HepG2 (cell line): ENCODE measurements around the gene SLC4A5. TPM values are rescaled to one million over a fixed set of nuclear protein-coding genes. Genes with fewer than 3 reads are reported as not detected.

Source experiments
- ATAC-seq: fragments of 200-7000 bp; cut with Tn5 transposase; 3 replicates; pipeline ENCODE4 v1.9.1; 2020; ENCODE audit warnings: mild to moderate bottlenecking, moderate library complexity
- BruUV-seq: library from RNA; stranded (reverse); fragments of 400-500 nt; replicated peaks from 2 replicates; lab custom pipeline; 2021; lab: Mats Ljungman, UMichigan
- CTCF ChIA-PET: fragments of 300-600 bp; formaldehyde crosslinking; extraction: SDS; loops from one replicate; lab custom pipeline; 2021; ENCODE audit warnings: low total read pairs, inconsistent platforms, low intra/inter-chr PET ratio; lab: Yijun Ruan, JAX
- POLR2A ChIA-PET: fragments of 350-600 bp; sonication (Branson Sonifier 250); formaldehyde crosslinking; loops from one replicate; lab custom pipeline; 2020; ENCODE audit warnings: antibody characterized with exemption, inconsistent platforms; lab: Yijun Ruan, JAX
- DNase-seq: peaks from one replicate; pipeline ENCODE4 v3.0.0-alpha.2; 2015; ENCODE audit warnings: low spot score
- FAIRE-seq: peaks from 3 replicates; lab custom pipeline; 2011; peaks lifted over from hg19 to GRCh38; lab: Jason Lieb, UNC
- H2AFZ ChIP-seq: one replicate; pipeline ENCODE4 v1.6.1; 2011; ENCODE audit warnings: low read length, inconsistent platforms
- H3K27ac ChIP-seq: fragments of 300-600 bp; 3 replicates; pipeline ENCODE4 v1.8.0; 2011; ENCODE audit warnings: mixed run types, mild to moderate bottlenecking, mixed read lengths, low read length, inconsistent platforms; ENCODE audit not compliant: insufficient read depth; ENCODE audit errors: extremely low read length
- H3K27me3 ChIP-seq, 2 experiments: fragments of 200-600 bp in 1 of 2; 2 replicates in 1 of 2; 3 replicates in 1 of 2; pipeline versions ENCODE4 v1.6.0 to v1.8.0; 2011; ENCODE audit warnings: low read length in 2 of 2, mild to moderate bottlenecking in 2 of 2, moderate library complexity in 2 of 2, inconsistent platforms in 1 of 2; ENCODE audit not compliant: insufficient read depth in 2 of 2, control insufficient read depth in 1 of 2
- H3K36me3 ChIP-seq, 2 experiments: fragments of 200-600 bp in 1 of 2; replicated peaks in 1 of 2; 2 replicates in 1 of 2; 3 replicates in 1 of 2; pipeline versions ENCODE4 v1.5.1 to v1.8.0; 2011; ENCODE audit warnings: low read length in 2 of 2, inconsistent platforms in 1 of 2; ENCODE audit not compliant: insufficient read depth in 2 of 2, control insufficient read depth in 1 of 2
- H3K4me1 ChIP-seq: 2 replicates; pipeline ENCODE4 v1.5.1; 2012; ENCODE audit warnings: low read length, inconsistent platforms; ENCODE audit not compliant: insufficient read depth
- H3K4me2 ChIP-seq: 2 replicates; pipeline ENCODE4 v1.6.0; 2011; ENCODE audit warnings: low read depth, low read length, inconsistent platforms
- H3K4me3 ChIP-seq, 3 experiments: fragments of 200-600 bp in 1 of 3; sonication (generic), shearing (Covaris generic) in 1 of 3; replicated peaks in 1 of 3; 2 replicates each; pipeline ENCODE4 v1.5.1; 2011 to 2016; ENCODE audit warnings: low read length in 3 of 3, inconsistent platforms in 2 of 3, low read depth in 2 of 3, mild to moderate bottlenecking in 2 of 3, control low read depth in 1 of 3, mixed read lengths in 1 of 3; ENCODE audit not compliant: insufficient read depth in 1 of 3
- H3K79me2 ChIP-seq: one replicate; pipeline ENCODE4 v1.6.1; 2011; ENCODE audit warnings: low read length, inconsistent platforms; ENCODE audit not compliant: insufficient read depth
- H3K9ac ChIP-seq: 2 replicates; pipeline ENCODE4 v1.6.0; 2011; ENCODE audit warnings: mild to moderate bottlenecking, low read depth, low read length, inconsistent platforms; ENCODE audit not compliant: insufficient read depth
- H3K9me3 ChIP-seq: 2 replicates; pipeline ENCODE4 v1.5.1; 2012; ENCODE audit warnings: mild to moderate bottlenecking, low read length
- H4K20me1 ChIP-seq: 2 replicates; pipeline ENCODE4 v1.6.0; 2011; ENCODE audit warnings: inconsistent platforms, mild to moderate bottlenecking, low read length, moderate library complexity; ENCODE audit not compliant: insufficient read depth
- ARNT2 ChIP-seq: sonication (generic); formaldehyde crosslinking; IDR thresholded peaks from 2 replicates; pipeline ENCODE4 v1.8.0; 2022; ENCODE audit warnings: mild to moderate bottlenecking, low read depth, missing genetic modification reagents, moderate library complexity
- DZIP1 ChIP-seq: sonication (generic); formaldehyde crosslinking; IDR thresholded peaks from 2 replicates; pipeline ENCODE4 v1.5.0; 2020; ENCODE audit warnings: mild to moderate bottlenecking, missing genetic modification reagents
- NFATC3 ChIP-seq: sonication (generic); formaldehyde crosslinking; IDR thresholded peaks from 2 replicates; pipeline ENCODE4 v1.5.1; 2020; ENCODE audit warnings: mild to moderate bottlenecking, missing genetic modification reagents
- NR2C2 ChIP-seq: sonication (generic); formaldehyde crosslinking; IDR thresholded peaks from 2 replicates; pipeline ENCODE4 v1.4.0; 2020; ENCODE audit warnings: missing genetic modification reagents, mild to moderate bottlenecking, moderate library complexity, borderline replicate concordance
- RBFOX2 ChIP-seq: fragments of 200-400 bp; formaldehyde crosslinking; IDR thresholded peaks from 2 replicates; pipeline ENCODE4 v1.6.1; 2017; ENCODE audit warnings: low read depth, mild to moderate bottlenecking, low read length
- TAF1 ChIP-seq: sonication (generic); formaldehyde crosslinking; IDR thresholded peaks from 2 replicates; pipeline ENCODE4 v1.4.0; 2020; ENCODE audit warnings: missing genetic modification reagents
- ZNF720 ChIP-seq: sonication (generic); formaldehyde crosslinking; IDR thresholded peaks from 2 replicates; pipeline ENCODE4 v1.4.0; 2020; ENCODE audit warnings: missing genetic modification reagents
- WGBS: methylation state at CpG from one replicate; pipeline ENCODE4 v1.1.6; 2017; ENCODE audit warnings: low lambda C conversion rate; 5-methylcytosine and 5-hydroxymethylcytosine counted together
- in situ Hi-C: cut with HindIII; loops from 2 replicates; pipeline ENCODE4 v1.10.0; 2017; ENCODE audit warnings: low pct_unique_long_range_greater_than_20kb; ENCODE audit not compliant: extremely low pct_ligation_motif_present
- intact Hi-C: fragments of 100-400 bp; cut with micrococcal nuclease; formaldehyde crosslinking; loops from one replicate; pipeline ENCODE4 v1.10.0; 2022; ENCODE audit not compliant: unreplicated experiment
- polyA plus RNA-seq, 8 experiments: library from polyadenylated mRNA; depleted of rRNA in 3 of 8; stranded (reverse) in 7 of 8; unstranded in 1 of 8; fragments of >200 nt; fragmentation: Illumina TruSeq in 4 of 8; extraction: Trizol in 4 of 8; gene quantifications; 2 replicates each; pipeline versions ENCODE4 v1.2.1 to v1.2.3, GENCODE V29; 2011 to 2016; ENCODE audit warnings: low read depth in 4 of 8, missing spikeins in 1 of 8, mixed read lengths in 1 of 8; ENCODE audit not compliant: insufficient read depth in 1 of 8
- total RNA-seq, 5 experiments: library from RNA; depleted of rRNA; stranded (reverse); fragments of >200 nt; fragmentation: Illumina TruSeq; extraction: Trizol; gene quantifications; 2 replicates each; pipeline ENCODE4 v1.2.3, GENCODE V29; 2016; ENCODE audit warnings: low read depth in 1 of 5

SLC4A5 gene
- total and polyA plus RNA-seq, 2 of the 13 experiments (the other 11 are each of a cell fraction or from before 2014, with no cell fraction given): 0.50 TPM; not detected in 1

- WGBS: 66% methylated on average over 6 of the region's 6 CpGs
- Histone ChIP-seq H3K9ac (no peak overlapping the region), H4K20me1 (peaks cover 68% of the 10 kb centered on the region), H3K36me3 (peaks cover 11 to 68% of the 10 kb centered on the region in 2 experiments), H3K4me3 (no peak overlapping the region), H2AFZ (no peak overlapping the region), H3K27me3 (no peaks in the 10 kb centered on the region), H3K4me2 (no peak overlapping the region), H3K79me2 (peaks cover 78% of the 10 kb centered on the region), H3K4me1 (peaks cover 47% of the 10 kb centered on the region), H3K9me3 (no peaks in the 10 kb centered on the region), H3K27ac (no peak overlapping the region)
- ATAC-seq (peak; percentile 25; the same call in 2 of the 3 replicates), FAIRE-seq (no peak), DNase-seq (no peak)
- CTCF ChIA-PET: no interaction called here
- in situ Hi-C loops: no loop called here
- POLR2A ChIA-PET: interaction anchor here (0.9 to 1.5 kb wide), 2 partner anchors 15 to 27 kb away, joined by 3 to 4 read pairs; partner anchors contain the start of gene MOB1A
- no peak for TF ChIP-seq DZIP1 (CRISPR knock-in tag)
- 0 out of 2 replicates have a peak, but pooled peaks have one; percentile 27 for TF ChIP-seq NFATC3 (CRISPR knock-in tag)
- TF ChIP-seq ZNF720 (CRISPR knock-in tag): no peak
- TF ChIP-seq ARNT2: 0 out of 2 replicates have a peak, but pooled peaks have one; percentile 13
- intact Hi-C loops: no loop called here
- BruUV-seq: no TSS peak
These were observed 137.6 kb downstream of the SLC4A5 start for GRCh38 chr2:74205596-74205995.

- Histone ChIP-seq H4K20me1 (peaks cover 73% of the 10 kb centered on the region), H3K9me3 (no peaks in the 10 kb centered on the region), H3K9ac (no peak overlapping the region), H2AFZ (no peak overlapping the region), H3K4me1 (peaks cover 49% of the 10 kb centered on the region), H3K27ac (no peak overlapping the region), H3K79me2 (peaks cover 83% of the 10 kb centered on the region), H3K4me3 (no peak overlapping the region), H3K27me3 (no peaks in the 10 kb centered on the region), H3K4me2 (no peak overlapping the region), H3K36me3 (peaks cover 11 to 63% of the 10 kb centered on the region in 2 experiments)
- intact Hi-C loops: no loop called here
- ATAC-seq: no peak
- no peak for FAIRE-seq
- ChIA-PET CTCF (no interaction called here), POLR2A (interaction anchor here (1.3 kb wide), 1 partner anchor 27 kb away, joined by 9 read pairs; the partner anchor contains the start of gene MOB1A)
- WGBS: 76% methylated on average over 5 of the region's 5 CpGs
- DNase-seq: no peak
- TF ChIP-seq TAF1 (no peak), NR2C2 (0 out of 2 replicates have a peak, but pooled peaks have one; percentile 7), RBFOX2 (peak; percentile 43; the same call in 1 of the 2 replicates)
- in situ Hi-C loops: no loop called here
- no TSS peak for BruUV-seq
These were observed 138.1 kb downstream of the SLC4A5 start for GRCh38 chr2:74205113-74205512.
